ENCODE data around the gene SIRT3.

GRCh38 chr11:235997-236773 is at the start of gene SIRT3:
- TF ChIP-seq CTCF (IDR thresholded peaks at IDR 0.05) (peak; percentile 32), EZH2 (IDR thresholded peaks at IDR 0.05) (no peak)

Measured in neural progenitor cell (in vitro differentiated cells).